ENCODE measurements around the gene SLIT2.

SLIT2 gene, protein sequence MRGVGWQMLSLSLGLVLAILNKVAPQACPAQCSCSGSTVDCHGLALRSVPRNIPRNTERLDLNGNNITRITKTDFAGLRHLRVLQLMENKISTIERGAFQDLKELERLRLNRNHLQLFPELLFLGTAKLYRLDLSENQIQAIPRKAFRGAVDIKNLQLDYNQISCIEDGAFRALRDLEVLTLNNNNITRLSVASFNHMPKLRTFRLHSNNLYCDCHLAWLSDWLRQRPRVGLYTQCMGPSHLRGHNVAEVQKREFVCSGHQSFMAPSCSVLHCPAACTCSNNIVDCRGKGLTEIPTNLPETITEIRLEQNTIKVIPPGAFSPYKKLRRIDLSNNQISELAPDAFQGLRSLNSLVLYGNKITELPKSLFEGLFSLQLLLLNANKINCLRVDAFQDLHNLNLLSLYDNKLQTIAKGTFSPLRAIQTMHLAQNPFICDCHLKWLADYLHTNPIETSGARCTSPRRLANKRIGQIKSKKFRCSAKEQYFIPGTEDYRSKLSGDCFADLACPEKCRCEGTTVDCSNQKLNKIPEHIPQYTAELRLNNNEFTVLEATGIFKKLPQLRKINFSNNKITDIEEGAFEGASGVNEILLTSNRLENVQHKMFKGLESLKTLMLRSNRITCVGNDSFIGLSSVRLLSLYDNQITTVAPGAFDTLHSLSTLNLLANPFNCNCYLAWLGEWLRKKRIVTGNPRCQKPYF (N-terminal part only)

DNA sequence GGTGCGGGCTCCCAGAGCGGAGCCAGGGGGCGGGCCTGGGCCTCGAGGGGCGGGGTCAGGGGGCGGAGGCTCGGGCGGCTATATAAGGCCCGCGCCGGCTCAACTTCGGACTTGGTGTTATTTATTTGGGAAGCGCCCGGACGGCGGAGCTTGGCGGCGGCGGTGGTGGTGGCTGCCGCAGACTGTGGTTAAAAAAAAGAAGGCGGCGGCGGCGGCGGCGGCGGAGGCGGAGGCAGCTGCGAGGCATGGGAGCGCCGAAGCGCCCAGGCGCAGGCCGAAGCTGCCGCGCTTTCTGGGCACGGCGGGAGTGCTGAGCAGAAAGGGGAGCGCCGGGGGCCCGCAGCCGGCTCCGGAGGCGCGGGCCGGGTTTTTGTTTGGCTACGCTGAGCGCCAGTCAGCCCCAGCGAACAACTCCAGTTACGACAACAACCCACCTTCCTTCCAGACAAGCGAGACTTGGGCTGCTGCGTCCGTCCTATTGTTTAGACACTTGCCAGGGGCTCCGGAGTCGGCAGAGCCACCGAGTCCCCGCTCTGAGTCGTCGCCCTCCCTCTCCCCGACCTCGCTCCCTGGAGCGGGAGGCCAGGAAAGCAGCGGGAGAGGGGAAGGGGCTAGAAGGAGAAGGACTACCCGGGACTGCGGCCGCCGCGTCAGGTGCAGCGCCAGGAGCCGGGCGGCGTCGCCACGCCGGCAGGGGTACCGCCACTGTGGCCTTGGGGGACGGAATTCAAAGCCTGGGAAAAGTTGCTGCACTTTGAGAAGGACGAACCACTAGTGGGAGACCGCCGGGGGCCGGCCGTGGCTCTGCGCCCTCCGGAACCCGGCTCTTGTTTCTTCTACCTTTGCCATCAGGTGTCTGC is at the start of gene SLIT2:
SLIT2 (plus strand) TSS at position 110 of the 860 bp plus-strand sequence. CDS start 1,911 bp downstream, outside the sequence.
- in situ Hi-C loops (cut with HindIII; ENCODE audit: low sequenced_read_pairs): loop anchor here (25.0 kb wide), 1 partner anchor 1565 kb away; no protein-coding TSS in a partner anchor

DNA sequence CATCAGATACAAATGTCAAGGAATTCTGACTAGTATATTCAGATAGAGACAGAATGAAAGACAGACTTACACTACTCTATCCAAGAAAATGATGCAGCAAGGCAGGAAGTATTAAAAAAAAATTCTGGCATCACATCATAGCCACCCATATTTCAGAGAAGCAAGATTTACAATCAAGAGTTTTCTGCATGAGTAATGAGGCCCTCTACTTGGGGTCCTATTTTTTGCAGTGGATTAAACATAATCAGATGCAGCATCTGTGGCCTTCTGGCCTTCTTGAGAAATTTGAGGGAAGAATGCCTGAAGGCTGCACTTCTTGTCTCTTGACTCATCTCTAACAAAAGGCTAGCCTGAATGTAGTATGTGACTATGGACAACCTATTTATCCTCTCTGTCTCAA is 48.2 kb upstream of the SLIT2 start:
- in situ Hi-C loops (cut with HindIII; ENCODE audit: low sequenced_read_pairs): no loop called here

DNA sequence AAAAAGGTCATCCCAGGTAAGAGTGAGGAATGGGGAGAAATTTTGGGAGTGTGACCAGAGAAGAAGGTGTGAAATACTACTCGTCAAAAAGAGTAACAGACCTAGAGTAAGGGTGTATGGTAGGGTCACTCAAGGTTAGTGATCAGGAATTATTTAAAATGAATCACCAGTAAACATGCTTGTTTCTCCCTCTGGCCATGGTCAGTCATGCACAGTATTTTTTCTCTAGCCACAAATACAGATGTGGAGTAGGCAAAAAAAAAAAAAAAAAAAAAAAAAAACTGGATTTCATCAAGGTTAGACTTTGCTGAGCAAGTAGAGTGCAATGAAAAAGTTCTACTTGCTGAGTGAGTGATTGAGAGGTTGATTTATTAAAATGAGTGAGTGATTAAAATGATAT is 34.2 kb upstream of the SLIT2 start:
- in situ Hi-C loops (cut with HindIII; ENCODE audit: low sequenced_read_pairs): no loop called here

DNA sequence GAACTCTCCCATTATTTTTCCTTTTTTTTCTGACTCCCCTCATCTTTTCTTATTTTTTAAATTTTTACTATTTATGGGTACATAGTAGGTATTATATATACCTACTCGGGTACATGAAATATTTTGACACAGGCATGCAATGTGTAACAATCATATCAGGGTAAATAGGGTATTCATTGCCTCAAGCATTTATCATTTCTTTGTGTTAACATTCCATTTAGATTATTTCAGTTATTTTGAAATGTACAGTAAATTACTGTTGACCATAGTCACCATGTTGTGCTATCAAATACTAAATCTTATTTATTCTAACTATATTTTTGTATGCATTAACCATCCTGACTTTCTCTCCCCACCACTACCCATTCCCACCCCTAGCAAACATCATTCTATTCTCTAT is 33.8 kb upstream of the SLIT2 start:
- in situ Hi-C loops (cut with HindIII; ENCODE audit: low sequenced_read_pairs): no loop called here

DNA sequence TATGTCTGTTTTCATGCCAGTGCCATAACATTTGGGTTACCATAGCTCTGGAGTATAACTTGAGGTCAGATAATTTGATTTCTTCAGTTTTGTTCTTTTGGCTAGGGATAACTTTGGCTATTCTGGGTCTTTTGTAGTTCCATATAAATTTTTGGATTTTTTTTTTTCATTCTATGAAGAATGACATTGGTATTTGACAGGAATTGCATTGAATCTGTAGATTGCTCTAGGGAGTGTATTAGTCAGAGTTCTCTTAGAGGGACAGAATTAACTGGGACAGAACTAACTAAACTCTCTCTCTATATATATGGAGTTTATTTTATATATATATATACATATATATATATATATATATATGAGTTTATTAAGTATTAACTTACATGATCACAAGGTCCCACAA is 32.2 kb upstream of the SLIT2 start:
- in situ Hi-C loops (cut with HindIII; ENCODE audit: low sequenced_read_pairs): no loop called here

DNA sequence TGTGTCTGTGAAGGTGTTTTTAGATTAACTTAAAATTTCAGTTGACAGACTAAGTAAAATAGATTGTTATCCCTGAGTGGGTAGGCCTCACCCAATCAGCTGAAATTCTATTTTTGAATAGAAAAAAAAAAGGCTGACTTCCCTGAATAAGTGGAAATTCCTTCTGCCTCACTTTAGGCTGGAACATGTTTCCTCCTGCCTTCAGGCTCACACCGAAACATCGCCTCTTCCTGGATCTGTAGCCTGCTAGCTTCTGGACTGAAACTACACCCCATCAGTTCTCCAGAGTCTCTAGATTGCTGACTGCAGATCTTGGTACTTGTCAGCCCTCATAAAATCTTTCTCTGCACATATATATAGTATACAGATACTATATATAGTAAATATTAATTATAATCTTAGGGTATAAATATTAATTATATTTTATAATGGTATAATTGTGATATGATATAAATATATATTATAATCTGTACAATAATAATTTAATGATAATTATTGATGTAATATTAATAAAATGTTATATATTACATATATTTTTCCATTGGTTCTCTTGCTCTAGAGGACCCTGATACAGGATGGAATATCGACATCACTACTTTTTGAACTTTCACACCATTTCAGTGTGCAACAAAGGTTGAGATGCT is 13.7 kb upstream of the SLIT2 start:
- in situ Hi-C loops (cut with HindIII; ENCODE audit: low sequenced_read_pairs): no loop called here

DNA sequence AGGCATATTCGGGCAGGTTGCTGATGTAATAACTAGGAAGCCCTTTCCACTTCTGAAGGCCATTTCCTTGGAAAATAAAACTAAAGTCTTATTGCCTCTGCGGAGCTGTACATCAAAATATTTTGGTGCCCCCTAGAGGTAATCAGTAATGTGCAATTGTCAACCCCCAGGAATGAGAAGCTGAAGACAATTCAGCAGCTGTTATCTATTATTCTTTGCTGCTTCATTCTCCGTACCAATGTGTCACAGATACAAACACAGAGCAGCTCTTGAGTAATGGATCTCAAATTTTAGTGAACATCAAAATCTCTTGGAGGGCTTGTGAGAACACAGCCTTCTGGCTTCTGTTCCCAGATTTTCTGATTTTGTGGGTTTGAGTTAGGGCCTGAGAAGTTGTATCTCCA is 3.5 kb upstream of the SLIT2 start:
- in situ Hi-C loops (cut with HindIII; ENCODE audit: low sequenced_read_pairs): no loop called here

DNA sequence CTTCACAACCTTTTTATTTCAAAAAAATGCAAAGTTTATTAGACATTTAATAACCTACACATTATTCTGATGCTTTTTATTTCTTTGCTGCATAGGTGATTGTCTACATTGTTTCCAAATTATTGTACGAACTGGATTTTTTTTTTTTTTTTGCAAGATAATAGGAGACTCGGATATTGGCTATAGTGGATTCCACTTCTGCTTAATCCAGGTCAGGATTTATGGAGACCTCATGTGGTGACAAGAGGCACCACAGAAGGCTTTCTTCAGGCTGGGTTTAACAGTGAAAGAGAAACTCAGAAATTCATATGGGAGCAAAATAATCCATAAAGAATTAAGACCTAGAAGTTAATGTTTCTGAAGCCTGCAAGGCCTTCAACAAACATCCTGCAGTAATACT is 2.4 kb upstream of the SLIT2 start:
- in situ Hi-C loops (cut with HindIII; ENCODE audit: low sequenced_read_pairs): no loop called here

DNA sequence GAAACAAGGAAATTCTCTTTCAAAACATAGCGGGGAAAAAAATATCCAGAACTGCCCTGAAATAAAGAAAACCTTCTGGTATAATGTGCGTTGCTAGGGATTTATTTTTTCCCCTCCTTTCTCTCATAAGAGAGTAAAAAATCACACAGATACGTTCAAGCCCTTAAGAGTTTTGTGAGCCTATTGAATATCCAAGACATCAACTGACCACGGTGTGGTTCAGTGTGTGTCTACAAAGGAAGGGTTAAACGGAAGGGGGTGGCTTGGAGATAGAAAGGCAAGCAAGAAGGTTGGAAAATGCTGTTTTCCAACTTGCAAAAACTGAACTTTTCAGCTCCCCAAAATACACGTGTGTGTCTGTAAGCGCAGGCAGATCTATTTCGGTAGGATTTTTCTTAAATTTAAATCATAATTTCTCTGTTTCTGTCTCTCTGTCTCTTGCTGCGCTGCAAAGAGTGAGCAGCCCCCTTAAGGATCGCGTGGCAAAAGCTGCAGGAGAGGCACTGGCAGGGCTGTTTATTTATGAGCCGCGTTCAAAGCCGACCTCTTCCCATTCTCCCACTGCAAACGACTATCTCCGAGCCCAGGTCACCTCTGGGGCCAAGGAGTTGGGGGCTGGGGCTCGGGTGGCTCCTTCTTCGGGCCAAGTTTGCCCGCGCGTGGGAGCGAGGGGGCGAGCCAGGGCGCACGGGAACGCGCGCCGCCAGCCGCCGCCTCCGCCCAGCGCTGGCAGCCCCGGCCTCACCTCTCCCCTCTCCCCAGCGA is 492 bp upstream of the SLIT2 start:
- in situ Hi-C loops (cut with HindIII; ENCODE audit: low sequenced_read_pairs): loop anchor here (25.0 kb wide), 1 partner anchor 1564 kb away; no protein-coding TSS in a partner anchor

DNA sequence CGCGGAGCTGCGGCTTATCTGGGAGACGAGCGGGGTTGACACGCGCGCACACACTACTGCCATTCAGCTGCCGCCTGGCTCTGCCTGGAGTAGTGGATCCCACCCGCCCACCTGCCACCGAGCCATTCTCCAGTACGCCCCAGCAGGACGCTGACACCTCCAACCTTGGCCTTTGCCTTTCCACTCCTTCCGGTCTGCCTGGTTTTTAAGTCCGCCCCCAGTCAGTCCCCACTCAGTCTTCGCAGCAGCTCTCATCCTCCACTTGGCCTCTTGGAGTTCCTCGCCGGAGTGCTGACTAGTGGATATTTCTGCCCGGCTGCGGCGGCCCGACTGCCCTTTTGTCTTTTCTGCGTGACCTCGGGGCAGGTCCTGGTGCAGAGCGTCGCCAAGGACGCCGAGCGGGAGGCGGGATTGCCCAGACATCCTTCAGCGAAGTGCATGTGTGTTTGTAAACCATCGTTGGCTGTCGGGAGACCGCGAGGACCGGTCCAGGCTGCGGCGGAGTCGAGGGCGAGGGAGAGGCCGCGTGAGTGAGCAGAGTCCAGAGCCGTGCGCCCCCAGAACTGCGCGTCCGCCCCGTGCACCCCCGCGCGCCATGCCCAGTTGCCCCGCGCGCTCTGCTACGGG is 1.1 kb downstream of the SLIT2 start:
- in situ Hi-C loops (cut with HindIII; ENCODE audit: low sequenced_read_pairs): loop anchor here (25.0 kb wide), 1 partner anchor 1565 kb away; no protein-coding TSS in a partner anchor

DNA sequence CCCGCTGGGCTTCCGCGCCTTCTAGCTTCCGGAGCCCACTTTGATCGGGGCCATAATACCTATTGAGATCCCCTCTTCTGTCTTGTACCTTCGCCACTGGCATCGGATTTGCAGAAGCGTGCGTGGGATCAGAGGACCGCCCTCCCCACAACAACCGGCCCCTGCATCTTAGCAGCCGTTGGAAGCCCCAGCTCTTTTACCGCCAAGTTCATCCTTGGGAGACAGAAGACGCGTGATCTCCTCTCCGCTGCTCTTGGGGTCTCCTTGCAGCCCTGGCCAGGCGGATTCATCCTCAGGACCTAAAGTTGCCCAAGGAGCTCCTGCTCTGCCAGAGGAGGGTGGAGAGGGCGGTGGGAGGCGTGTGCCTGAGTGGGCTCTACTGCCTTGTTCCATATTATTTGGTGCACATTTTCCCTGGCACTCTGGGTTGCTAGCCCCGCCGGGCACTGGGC is 1.6 kb downstream of the SLIT2 start:
- in situ Hi-C loops (cut with HindIII; ENCODE audit: low sequenced_read_pairs): loop anchor here (25.0 kb wide), 1 partner anchor 1566 kb away; no protein-coding TSS in a partner anchor

DNA sequence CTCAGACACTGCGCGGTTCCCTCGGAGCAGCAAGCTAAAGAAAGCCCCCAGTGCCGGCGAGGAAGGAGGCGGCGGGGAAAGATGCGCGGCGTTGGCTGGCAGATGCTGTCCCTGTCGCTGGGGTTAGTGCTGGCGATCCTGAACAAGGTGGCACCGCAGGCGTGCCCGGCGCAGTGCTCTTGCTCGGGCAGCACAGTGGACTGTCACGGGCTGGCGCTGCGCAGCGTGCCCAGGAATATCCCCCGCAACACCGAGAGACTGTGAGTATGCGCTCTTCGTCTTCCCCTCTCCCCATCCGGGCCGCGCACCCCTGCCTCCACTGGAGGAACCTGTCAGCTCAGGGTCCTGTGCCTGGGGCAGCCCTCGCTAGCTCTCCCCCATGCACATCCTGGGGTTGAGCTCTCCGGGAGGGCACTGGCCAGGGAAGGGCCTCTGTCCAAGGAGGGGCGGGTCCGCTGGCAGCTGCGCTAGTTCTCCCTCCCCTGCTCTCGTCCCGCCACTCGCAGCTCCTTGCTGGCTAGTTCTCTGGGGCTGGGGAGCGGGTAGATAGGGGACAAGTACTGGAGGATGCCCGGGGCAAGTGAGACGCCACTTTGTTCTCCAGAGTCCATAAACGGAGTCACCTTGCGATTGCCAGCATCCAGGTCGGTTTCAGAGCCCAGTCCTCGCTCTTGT is 2.2 kb downstream of the SLIT2 start:
- in situ Hi-C loops (cut with HindIII; ENCODE audit: low sequenced_read_pairs): loop anchor here (25.0 kb wide), 1 partner anchor 1567 kb away; no protein-coding TSS in a partner anchor

DNA sequence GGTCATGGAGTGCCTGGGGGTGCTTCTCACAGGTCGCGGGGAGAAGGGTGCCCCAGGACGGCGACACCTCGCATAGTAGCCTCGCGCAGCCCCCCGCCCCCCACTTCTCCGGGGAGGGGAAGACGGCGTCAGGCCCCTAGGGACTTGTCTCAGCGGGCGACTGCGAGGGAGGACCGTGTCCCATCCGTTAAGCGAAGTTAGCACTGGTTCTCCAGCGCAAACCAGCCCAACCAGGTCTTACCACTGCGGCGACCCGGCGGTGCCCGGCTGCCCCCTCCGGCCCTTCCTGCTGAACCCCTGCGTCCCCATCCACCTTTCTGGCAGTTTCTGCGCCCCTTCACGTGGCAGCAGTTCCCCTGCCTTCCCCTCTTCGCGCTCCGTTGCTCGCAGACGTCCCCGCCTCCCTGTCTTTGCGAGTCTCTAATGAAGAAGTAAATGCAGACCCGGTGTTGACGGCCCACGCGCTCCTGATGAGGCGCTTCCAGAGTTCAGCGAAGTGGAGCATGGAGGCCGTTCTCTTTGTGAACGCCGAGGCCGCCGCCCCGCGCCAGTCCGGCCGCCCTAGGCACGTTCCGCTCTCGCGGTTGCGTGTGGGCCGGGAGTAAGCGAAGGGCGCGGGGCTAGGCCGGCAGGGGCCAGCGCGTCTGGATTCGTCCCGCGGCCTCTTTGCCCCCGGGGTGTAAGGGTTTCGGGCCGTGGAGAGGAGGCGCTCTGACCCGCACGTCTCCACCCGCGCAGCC is 3.0 kb downstream of the SLIT2 start:
- in situ Hi-C loops (cut with HindIII; ENCODE audit: low sequenced_read_pairs): loop anchor here (25.0 kb wide), 1 partner anchor 1567 kb away; no protein-coding TSS in a partner anchor

DNA sequence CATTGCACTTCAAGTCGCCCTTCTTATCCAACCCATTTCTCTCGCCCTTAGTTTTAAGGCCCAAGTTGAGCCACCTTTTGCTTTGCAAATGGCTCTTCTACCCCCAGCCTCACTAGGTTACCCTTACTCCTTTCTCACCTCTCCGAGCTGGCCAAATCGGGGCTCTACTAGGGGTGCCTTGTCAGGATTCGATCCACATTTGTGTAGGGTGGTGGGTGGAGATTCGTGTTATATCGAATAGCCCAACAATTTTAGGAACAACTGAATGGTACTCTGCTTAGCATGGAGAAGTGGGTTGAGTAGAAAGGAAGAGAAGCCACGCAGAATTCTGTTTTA is 3.5 kb downstream of the SLIT2 start:
- in situ Hi-C loops (cut with HindIII; ENCODE audit: low sequenced_read_pairs): loop anchor here (25.0 kb wide), 1 partner anchor 1568 kb away; no protein-coding TSS in a partner anchor

DNA sequence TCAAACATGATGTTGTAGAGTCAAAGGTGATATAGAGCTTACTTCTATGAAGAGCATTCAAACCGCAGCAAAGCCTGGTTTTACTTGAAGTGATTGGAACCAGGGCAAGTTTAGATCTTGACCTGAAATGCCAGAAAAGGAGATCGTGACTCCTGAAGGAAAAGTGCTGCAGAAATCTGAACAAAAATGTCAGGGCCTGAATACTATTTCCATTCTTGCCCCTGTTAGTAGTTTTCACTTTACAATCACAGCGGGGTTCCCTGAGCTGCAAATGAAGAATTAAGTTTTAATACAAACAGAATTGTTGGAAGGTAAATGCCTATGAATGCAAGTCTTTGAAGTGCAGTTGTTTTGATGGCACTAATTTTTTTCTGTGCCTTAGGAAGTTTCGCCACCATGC is 4.1 kb downstream of the SLIT2 start:
- in situ Hi-C loops (cut with HindIII; ENCODE audit: low sequenced_read_pairs): loop anchor here (25.0 kb wide), 1 partner anchor 1569 kb away; no protein-coding TSS in a partner anchor

DNA sequence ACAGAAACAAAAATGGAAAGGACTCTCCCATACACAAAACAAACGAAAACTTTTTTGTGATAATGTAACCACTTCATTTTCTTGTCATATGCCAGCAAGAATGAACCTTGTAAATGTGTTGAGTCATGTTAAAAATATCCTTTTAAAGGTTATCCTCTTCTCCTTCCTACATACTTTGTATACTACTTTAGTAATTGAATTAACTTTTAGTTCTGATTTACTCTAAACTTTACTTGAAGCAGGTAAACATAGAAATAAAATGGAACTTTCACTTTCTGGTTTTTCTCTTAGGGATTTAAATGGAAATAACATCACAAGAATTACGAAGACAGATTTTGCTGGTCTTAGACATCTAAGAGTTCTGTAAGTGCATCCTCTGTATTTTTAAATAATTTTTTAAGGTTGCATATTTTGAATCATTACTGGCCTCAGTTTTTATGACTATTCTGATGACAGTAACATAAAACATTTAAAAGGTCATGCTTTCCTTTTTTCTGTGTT is 4.7 kb downstream of the SLIT2 start:
- in situ Hi-C loops (cut with HindIII; ENCODE audit: low sequenced_read_pairs): loop anchor here (25.0 kb wide), 1 partner anchor 1569 kb away; no protein-coding TSS in a partner anchor

DNA sequence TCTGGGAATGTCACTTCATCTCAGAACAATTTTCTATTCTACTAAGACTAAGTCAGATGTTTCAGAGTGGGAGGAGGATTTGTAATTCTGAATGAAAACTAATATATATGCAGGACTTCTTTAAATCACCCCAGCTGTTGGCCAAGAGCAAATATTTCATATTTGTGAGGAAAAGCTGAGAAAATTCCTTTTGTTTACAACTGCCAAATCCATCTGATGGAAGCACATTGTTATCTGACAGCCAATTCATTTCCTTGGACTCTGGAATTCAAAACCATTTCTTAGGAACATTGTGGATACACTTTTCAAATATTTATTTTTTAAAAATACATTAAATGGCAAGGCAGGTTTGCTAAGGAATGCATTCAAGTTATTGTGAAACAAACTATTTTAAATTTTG is 8.0 kb downstream of the SLIT2 start:
- in situ Hi-C loops (cut with HindIII; ENCODE audit: low sequenced_read_pairs): loop anchor here (25.0 kb wide), 1 partner anchor 1572 kb away; no protein-coding TSS in a partner anchor
